Glutamatergic neuron (in vitro differentiated cells): Measurements from ENCODE around the gene GALNT2. TPM values are rescaled to one million over a fixed set of nuclear protein-coding genes. Genes with fewer than 3 reads are reported as not detected.

Experiments used
- DNase-seq: peaks from one replicate; pipeline ENCODE4 v3.0.0; 2022
- H3K27ac Mint-ChIP-seq: one replicate; pipeline ENCODE4 v1.8.0; 2020; ENCODE audit warnings: mild to moderate bottlenecking, mixed read lengths, inconsistent platforms; ENCODE audit not compliant: unreplicated experiment
- H3K27me3 Mint-ChIP-seq: one replicate; pipeline ENCODE4 v1.8.0; 2020; ENCODE audit warnings: mild to moderate bottlenecking, moderate library complexity, mixed read lengths, inconsistent platforms; ENCODE audit not compliant: unreplicated experiment
- H3K36me3 Mint-ChIP-seq: one replicate; pipeline ENCODE4 v1.8.0; 2020; ENCODE audit warnings: mild to moderate bottlenecking, mixed read lengths, inconsistent platforms; ENCODE audit not compliant: unreplicated experiment
- H3K4me1 Mint-ChIP-seq: one replicate; pipeline ENCODE4 v1.8.0; 2020; ENCODE audit warnings: mild to moderate bottlenecking, low read depth, mixed read lengths, inconsistent platforms; ENCODE audit not compliant: unreplicated experiment
- H3K4me3 Mint-ChIP-seq: one replicate; pipeline ENCODE4 v1.8.0; 2020; ENCODE audit warnings: mild to moderate bottlenecking, mixed read lengths, inconsistent platforms; ENCODE audit not compliant: unreplicated experiment
- H3K9me3 Mint-ChIP-seq: one replicate; pipeline ENCODE4 v1.8.0; 2020; ENCODE audit warnings: mild to moderate bottlenecking, moderate library complexity, mixed read lengths, inconsistent platforms; ENCODE audit not compliant: unreplicated experiment
- total RNA-seq: library from RNA; stranded (reverse); fragmentation: NEBNext Ultra II Directional; extraction: Animal tissue kit (Norgen Biotek cat#: 25700); gene quantifications from one replicate; pipeline ENCODE4 v1.2.1, GENCODE V29; 2021; ENCODE audit not compliant: unreplicated experiment
- TF ChIP-seq, protein P1 (sequence below): fragments of 200-600 bp; sonication (generic); IDR thresholded peaks from one replicate; pipeline ENCODE4 v1.5.0; 2021; ENCODE audit not compliant: partially characterized antibody, unreplicated experiment

GALNT2 gene
- total RNA-seq, 1 donor from 2014 or later, result 35.2 TPM

DNA sequence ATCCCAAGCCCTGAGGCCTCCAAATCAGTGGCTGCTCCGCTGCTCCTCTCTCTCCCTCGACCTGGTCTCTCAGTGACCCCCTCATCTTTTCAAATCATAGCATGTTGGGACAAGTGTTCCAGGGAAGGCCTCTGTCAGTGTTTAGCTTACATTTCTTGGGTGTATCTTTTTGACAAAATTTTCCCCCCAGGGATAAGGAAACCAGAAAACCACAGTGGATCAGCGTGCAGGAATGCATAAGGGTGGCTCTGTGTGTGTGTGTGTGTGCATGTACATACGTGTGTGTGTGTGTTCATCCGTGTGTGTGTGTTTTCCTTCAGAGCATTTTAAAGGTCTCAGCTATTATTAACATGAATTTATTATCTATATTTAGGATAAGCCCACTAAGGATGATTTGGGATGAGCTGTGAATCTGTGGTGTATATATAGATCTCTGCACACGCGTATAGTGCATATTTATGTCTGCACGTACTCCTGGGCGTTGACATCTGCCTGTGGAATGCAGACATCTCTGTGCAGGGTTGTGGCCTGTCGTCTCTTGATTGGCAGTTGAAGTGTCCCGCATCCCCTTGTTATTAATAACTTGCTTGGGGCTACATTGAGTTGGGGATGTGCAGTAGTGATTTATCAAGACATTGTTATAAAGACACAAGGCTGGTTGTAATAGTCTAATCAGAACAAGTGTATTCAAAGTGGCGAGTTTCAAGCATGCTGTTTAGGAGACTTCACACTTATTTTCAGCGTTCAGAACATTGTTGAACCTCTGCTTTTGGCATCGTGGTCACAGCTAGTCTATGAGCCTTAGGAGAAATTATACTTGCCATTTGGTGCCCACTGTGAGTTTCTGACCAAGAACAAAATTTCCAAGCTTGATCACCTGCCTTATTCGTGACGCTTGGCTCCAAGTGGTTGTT lies 55.6 kb downstream of the GALNT2 start:
- TF ChIP-seq, protein P1, sequence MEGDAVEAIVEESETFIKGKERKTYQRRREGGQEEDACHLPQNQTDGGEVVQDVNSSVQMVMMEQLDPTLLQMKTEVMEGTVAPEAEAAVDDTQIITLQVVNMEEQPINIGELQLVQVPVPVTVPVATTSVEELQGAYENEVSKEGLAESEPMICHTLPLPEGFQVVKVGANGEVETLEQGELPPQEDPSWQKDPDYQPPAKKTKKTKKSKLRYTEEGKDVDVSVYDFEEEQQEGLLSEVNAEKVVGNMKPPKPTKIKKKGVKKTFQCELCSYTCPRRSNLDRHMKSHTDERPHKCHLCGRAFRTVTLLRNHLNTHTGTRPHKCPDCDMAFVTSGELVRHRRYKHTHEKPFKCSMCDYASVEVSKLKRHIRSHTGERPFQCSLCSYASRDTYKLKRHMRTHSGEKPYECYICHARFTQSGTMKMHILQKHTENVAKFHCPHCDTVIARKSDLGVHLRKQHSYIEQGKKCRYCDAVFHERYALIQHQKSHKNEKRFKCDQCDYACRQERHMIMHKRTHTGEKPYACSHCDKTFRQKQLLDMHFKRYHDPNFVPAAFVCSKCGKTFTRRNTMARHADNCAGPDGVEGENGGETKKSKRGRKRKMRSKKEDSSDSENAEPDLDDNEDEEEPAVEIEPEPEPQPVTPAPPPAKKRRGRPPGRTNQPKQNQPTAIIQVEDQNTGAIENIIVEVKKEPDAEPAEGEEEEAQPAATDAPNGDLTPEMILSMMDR, result no peak
- Mint-ChIP-seq H3K36me3 (peaks cover 5% of the 10 kb centered on the region), H3K9me3 (peaks cover 6% of the 10 kb centered on the region), H3K27me3 (peaks cover 4% of the 10 kb centered on the region), H3K4me1 (peaks cover 26% of the 10 kb centered on the region), H3K27ac (no peak overlapping the region), H3K4me3 (no peak overlapping the region)
- no peak for DNase-seq

DNA sequence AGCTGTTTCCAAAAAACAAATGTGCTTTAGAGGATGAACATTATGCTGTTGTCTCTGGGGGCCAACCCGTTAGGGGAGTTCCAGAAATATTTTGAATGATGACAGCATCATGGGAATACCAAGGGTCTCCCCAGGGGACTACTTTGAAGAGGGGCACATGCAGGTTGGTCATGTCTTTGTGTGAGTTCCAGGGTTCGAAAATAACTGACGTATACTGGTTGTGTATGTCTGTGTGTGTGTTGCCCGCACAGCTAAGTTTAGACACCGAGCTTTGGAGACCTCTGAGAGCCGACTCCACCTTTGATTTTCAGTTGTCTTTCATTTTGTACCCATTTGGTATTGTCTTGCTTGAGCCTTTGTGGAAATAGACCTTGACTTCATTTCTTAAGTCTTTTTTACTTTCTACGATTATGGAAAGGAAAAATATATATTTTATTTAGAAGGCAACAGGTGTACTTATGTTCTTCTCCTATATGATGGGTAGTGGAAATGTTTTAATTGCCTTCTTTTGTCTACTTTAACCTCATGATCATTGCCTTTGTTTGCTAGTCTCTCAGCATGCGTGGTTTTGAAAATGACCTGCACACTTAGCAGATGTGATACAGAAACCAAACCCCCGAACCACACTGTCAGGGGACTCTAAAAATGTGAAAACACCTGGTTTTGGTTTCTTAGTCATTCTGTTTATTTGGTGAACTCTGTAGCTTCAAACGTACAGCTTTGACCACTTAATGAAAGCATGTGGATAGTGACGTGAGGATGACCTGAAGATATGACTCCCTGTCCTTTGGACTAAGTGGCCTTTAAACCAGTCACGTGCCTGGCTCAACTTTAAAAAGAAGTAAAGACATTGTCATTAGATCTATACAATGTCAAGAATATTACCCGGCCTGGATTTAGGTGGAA lies 56.5 kb downstream of the GALNT2 start:
- Mint-ChIP-seq H3K27ac (no peak overlapping the region), H3K9me3 (peaks cover 6% of the 10 kb centered on the region), H3K27me3 (peaks cover 4% of the 10 kb centered on the region), H3K4me1 (peaks cover 28% of the 10 kb centered on the region), H3K36me3 (peaks cover 5% of the 10 kb centered on the region), H3K4me3 (no peak overlapping the region)
- TF ChIP-seq, protein P1, result no peak
- no peak for DNase-seq

DNA sequence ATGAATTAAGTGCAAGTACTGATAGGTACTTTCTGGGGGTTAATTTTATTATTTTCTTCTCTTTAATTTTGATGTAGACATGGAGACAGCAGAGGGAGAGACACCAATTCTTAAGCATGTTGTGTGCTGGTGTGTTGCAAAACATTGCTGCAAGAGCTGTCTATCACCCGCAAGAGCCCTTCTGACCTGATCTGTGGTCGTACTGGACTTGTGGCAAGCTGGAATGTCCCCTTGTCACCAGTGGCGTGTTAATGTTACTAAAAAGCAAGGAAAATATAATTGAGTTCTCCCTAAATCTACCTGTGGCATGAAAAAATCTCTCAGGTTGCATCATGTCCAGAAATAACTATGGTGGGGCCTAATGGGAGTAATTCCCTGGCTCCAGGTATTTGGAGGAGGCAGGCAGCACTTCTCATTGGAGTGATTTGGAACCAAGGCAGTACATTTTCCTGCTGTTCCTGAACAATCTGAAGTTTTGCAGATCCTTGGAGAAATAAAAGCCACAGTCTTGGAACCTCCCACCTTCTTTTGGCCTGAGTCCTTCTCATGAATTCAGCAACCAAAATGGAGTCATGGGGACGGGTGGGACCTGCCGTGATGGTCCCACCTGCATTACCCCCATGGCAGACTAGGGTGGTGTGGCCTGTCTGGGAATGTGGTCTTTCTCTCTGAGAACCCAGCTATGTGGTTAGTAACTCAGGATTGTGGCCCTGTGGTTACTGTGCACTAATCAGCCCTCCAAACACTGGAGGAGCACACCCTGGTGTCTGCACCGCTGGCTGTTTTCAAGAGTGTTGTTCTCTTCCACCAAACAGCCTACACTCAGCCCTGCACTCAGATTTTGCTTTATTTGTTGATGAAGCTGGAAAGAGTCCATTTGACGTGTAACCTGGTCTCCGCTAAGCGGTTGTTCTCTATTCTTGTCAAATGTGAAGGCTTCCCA lies 57.4 kb downstream of the GALNT2 start:
- TF ChIP-seq, protein P1, result no peak
- DNase-seq, result no peak
- Mint-ChIP-seq H3K36me3 (peaks cover 5% of the 10 kb centered on the region), H3K4me1 (peaks cover 36% of the 10 kb centered on the region), H3K27me3 (peaks cover 4% of the 10 kb centered on the region), H3K27ac (no peak overlapping the region), H3K4me3 (no peak overlapping the region), H3K9me3 (peaks cover 6% of the 10 kb centered on the region)

DNA sequence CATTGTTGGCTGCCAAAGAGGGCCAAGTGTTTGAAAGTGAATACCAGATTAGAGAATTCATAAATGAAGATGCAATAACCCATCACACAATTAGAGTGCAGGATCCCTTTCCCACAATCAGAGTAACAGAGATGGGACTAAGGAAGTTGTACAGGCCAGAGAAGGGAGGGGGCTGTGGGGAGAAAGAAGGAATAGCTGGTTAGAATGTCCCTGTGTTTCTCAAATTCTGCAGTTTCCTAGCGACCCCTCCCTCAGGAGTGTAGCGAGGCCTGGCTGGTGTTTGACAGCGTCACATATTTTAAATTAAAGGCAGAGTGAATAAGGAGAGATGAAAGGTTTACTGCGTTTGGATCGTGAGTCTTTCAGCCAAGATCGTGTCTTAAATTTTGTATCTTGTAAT lies 58.1 kb downstream of the GALNT2 start:
- TF ChIP-seq, protein P1, result no peak
- Mint-ChIP-seq H3K9me3 (peaks cover 6% of the 10 kb centered on the region), H3K4me3 (no peak overlapping the region), H3K36me3 (peaks cover 5% of the 10 kb centered on the region), H3K27me3 (peaks cover 6% of the 10 kb centered on the region), H3K27ac (no peak overlapping the region), H3K4me1 (peaks cover 38% of the 10 kb centered on the region)
- no peak for DNase-seq
